ENCODE data around the gene LMAN2.
"Not testable (repeated sequence)": the region's sequence is repeated elsewhere in the genome, so short reads cannot be mapped to it uniquely, and the experiment has no call there.

Gene LMAN2

DNA sequence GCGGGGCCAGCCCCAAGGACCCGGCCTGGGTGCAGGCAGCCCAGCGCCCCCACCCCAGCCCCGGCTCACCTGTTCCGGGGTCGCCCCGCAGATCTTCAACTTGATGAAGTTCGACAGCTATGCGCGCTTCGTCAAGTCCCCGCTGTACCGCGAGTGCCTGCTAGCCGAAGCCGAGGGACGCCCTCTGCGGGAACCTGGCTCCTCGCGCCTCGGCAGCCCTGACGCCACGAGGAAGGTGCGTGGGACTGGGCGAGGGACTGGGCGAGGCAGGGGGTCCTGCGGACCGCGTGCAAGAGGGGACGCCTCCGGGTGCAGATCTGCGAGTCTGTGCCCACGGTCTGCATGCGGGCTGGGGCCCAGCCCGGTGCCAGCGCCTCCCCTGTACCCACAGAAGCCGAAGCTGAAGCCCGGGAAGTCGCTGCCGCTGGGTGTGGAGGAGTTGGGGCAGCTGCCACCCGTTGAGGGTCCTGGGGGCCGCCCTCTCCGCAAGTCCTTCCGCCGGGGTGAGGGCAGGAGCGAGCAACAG is 15.9 kb upstream of the LMAN2 start:
- peak overlapping the region; percentile 12 to 37 (median 24) for H3K4me3 ChIP-seq

DNA sequence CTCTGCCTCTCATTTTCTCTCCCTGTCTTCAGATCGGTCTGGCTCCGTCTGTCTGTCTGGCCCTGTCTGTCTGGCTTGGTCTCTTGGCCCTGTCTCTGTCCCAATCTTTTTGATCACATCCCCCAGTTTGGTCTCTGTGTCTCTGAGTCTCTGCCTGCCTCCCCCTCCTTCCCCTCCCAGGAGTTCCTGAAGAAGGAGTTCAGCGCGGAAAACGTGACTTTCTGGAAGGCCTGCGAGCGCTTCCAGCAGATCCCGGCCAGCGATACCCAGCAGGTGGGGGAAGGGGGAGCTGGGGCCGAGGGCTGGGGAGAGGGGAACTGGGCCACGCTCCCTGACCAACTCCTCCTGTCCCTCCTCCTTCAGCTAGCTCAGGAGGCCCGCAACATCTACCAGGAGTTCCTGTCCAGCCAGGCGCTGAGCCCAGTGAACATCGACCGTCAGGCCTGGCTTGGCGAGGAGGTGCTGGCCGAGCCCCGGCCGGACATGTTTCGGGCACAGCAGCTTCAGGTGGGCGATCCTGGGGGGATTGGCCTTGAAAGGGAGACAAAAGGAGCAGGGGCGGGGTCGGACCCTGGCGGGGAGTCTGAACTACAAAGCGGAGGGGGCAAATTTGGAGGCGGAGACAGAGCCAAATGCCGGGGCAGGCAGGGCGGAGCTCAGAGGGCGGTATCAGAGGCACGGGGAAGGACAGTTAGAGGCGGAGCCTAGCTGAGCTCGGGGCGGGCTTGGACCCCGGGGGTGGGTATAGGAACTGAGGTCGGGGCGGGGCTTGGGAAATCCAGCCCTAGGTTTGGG is 15.3 kb upstream of the LMAN2 start:
- peak overlapping the region in 17 of 21 experiments; percentile 28 to 86 (median 70) for H3K27ac ChIP-seq
- peak overlapping the region; percentile 12 to 37 (median 24) for H3K4me3 ChIP-seq

More for the DNA sequence above, 15.9 kb upstream of the LMAN2 start:
- H3K27ac ChIP-seq: peak overlapping the region in 7 of 21 experiments; percentile 32 to 86 (median 82)

GRCh38 chr5:177365845-177366527 is 14.5 kb upstream of the LMAN2 start:
- H3K27ac ChIP-seq: peak overlapping the region in 16 of 21 experiments; percentile 32 to 86 (median 70)
- no peak overlapping the region for H3K4me3 ChIP-seq

DNA sequence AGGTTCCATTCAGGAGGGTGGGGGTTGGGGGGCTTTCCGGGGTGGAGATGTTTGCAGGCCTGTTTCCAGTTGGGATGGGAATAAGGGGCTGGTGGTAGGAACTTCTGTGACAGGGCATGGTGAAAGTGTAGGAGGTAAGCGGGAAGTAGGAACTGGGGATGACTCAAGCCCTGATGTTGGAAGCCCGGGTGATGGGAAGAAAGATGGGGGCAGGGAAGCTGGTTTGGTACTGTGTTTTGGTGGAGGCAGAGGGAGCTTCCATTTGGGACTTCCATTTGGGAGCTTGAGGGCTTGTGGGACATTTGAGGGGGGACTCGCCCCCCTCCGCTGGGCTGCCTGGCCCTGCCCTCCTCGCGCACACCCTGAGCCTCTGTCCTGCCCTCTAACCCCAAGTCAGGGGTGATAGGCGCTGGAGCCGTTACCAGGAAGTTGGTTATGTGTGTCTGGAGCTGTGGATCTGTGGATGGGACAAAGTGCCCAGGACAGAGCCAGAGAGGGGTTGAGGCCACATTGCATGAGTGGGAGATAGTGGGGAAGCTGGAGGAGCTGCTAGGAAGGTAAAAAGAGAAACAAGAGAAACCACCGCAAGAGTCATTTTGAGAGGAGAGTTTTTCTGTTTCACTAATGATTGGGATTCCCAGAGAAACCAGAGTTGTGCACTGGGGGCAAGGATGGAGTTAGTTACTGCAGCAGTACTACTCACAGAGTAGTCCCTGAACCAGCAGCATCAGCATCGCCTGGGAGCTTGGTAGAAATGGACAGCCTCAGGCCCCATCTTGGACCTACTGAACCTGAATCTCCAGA is 12.9 kb upstream of the LMAN2 start:
- peak overlapping the region in 2 of 21 experiments; percentile 25 to 50 for H3K27ac ChIP-seq
- H3K4me3 ChIP-seq: no peak overlapping the region

GRCh38 chr5:177363565-177363964 is 12.1 kb upstream of the LMAN2 start:
- H3K4me3 ChIP-seq: peak overlapping the region in 4 of 7 experiments; percentile 20 to 48 (median 36)
- peak overlapping the region in 8 of 21 experiments; percentile 34 to 86 (median 65) for H3K27ac ChIP-seq

DNA sequence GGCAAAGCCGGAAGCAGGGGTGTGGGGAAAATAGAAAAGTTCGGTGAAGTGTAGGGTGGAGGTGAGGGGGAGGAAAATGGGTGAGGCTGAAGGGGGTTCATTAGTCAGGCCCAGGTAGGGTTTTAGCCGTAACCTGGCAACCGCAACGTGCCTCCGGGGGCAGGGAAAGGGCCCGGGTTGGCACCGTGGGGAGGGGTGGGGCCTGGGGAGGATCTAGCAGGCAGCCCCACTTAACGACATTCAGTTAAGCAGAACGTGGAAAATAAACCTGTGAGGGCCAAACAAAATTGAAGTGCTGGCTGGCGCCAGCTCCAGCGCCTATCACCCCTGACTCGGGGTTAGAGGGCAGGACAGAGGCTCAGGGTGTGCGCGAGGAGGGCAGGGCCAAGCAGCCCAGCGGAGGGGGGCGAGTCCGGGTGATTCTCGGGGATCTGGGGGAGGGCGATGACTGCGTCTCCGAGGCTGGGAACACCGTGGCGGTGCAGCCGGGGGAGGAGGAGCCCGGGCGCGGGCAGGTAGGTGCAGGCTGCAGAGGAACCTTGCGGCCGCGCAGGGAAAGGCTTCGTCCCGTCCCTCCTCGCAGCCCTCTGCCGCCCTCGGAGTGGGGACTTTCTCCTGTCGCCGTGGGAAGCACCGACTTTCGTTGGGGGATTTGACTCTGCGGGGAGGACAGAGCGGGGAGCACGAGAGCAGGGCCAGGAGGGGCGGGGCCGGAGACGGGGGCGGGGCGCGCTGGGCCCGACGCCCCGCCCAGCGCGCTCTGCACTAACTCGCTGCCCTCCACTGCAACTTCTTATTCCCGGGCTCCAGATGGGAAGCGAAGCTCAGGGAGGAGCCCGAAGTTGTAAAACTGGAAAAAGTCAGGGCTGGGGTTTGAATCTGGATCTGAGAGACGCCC is 11.4 kb upstream of the LMAN2 start:
- Histone ChIP-seq H3K27ac (peak overlapping the region in 20 of 21 experiments; percentile 12 to 86 (median 66)), H3K4me3 (peak overlapping the region; percentile 20 to 48 (median 34))

DNA sequence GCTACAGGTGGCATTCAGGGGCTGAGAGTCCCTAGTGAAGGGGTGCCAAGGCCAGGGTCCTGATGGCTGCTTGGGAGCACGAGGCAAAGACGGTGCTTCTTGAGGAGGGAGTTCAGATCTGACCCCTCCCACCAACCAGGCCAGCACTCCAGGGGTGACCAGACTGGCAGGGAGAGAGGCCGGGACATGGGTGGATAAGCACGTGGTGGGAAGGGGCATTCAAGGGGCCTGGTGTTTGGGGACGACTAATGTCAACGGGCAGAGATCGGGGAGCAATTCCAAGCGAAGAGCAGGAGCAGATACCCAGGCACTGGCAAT is 10.8 kb upstream of the LMAN2 start:
- H3K4me3 ChIP-seq: peak overlapping the region in 2 of 7 experiments; percentile 44 to 48
- peak overlapping the region in 16 of 21 experiments; percentile 17 to 86 (median 68) for H3K27ac ChIP-seq

DNA sequence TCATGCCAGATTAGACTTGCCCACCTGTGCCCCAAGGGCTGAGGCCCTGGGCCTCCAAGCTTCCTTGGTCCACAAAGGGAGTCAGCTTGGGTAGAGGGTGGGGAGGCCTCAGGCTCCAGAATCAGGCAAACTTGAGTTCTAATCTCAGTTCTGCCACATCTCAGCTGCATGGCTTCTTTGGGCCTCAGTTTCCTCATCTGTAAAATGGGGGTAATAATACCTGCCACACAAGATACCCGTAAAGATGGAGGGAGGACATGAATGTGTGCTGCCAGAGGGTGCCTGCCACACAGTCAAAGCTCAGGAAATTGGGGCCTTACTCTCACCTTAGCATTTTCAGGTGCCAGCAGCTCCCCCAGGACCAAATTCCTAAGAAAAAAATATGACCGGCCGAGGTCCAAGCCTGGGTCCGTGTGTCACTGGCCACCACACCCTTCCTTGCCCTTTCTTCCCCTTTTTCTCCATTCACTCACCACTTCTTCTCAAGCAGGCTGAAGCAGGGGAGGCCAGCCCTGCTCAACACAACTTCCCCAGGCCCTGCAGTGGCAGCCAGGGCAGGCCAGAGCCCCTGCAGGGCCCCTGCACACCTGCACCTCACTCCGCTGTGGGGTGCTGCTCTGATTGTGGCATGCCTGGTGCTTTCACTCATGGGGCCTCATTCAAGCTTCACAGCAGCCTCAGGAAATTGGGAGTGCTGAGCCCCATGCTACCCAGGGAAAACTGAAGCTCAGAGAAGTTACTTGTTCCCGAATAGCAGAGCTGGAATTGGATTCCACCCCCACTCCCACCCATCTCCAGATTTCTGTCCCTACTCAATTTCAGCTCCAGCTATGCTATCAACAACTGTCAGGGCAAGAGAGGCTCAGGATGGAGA is 10.2 kb upstream of the LMAN2 start:
- Histone ChIP-seq H3K4me3 (no peak overlapping the region), H3K27ac (peak overlapping the region in 16 of 21 experiments; percentile 17 to 86 (median 68))

DNA sequence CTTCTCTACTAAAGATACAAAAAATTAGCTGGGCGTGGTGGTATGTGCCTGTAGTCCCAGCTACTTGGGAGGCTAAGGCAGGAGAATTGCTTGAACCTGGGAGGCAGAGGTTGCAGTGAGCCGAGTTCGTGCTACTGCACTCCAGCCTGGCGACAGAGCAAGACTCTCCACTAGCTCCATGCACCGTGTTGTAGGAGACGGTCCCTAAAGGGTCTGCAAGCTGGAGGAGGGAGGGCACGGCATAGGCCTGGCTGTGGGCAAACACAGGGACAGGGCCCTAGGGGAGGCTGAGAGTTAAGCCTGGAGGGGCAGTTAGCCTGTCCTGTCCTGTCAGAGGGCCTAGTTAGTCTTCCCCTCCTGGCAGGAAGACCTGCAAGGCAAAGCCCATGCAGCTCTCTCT is 9.3 kb upstream of the LMAN2 start:
- H3K27ac ChIP-seq: peak overlapping the region in 1 of 21 experiments; percentile 18
- not testable (repeated sequence) for H3K4me3 ChIP-seq

DNA sequence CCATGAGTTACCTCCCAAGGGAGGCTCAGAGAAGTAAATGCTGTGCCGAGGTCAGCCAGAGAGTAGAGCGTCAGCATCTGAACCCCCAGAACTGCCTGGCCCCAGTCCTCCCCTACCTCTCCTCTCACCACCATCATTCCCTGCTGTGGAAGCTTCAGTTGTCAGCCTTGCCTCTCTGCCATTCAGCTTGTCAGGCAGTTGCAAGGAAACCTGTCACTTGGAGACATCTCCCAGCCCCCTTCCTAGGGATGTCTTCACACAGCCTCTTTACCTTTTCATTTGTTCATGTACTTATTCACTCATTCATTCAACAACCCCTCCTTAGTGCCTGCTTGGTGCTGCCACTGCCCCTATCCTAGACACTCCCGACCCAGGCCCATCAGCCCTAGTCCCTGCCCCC is 8.4 kb upstream of the LMAN2 start:
- no peak overlapping the region for H3K27ac ChIP-seq

DNA sequence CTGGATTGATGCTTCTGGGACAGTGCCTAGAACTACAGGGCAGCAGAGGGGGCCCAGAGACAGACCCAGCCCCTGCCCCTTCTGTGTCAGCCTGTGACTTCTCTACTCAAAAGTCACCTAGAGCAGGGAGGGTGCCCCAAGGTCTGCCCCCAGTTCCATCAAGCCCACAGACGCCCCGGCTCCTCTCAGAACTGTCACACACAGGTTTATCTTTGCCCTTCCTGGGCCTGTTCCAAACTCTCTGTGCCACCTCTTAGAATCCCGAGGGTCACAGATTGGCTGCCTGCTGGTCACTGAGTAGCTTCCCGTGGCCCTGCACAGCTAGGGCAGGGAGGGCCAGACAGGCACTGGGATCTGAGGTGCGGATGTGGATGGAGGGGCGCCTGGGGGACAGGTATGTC is 8.0 kb upstream of the LMAN2 start:
- peak overlapping the region in 3 of 21 experiments; percentile 81 to 96 (median 81) for H3K27ac ChIP-seq
- peak overlapping the region in 1 of 7 experiments; percentile 55 for H3K4me3 ChIP-seq

More for the DNA sequence above, 8.4 kb upstream of the LMAN2 start:
- H3K4me3 ChIP-seq: no peak overlapping the region

- Histone ChIP-seq H3K27ac (peak overlapping the region in 20 of 21 experiments; percentile 36 to 97 (median 81)), H3K4me3 (peak overlapping the region; percentile 39 to 55 (median 43))
Observed at GRCh38 chr5:177358370-177358819, 6.9 kb upstream of the LMAN2 start.

GRCh38 chr5:177357459-177358351 is 6.2 kb upstream of the LMAN2 start, which contains the start of gene RGS14:
Gene RGS14, plus strand, starts transcription at chr5:177357924. Its CDS starts 101 bp downstream, at chr5:177358025.
- Histone ChIP-seq H3K27ac (peak within 1 kb of the TSS in 20 of 21 experiments; percentile 36 to 97 (median 81)), H3K4me3 (peak within 1 kb of the TSS; percentile 39 to 55 (median 43))

DNA sequence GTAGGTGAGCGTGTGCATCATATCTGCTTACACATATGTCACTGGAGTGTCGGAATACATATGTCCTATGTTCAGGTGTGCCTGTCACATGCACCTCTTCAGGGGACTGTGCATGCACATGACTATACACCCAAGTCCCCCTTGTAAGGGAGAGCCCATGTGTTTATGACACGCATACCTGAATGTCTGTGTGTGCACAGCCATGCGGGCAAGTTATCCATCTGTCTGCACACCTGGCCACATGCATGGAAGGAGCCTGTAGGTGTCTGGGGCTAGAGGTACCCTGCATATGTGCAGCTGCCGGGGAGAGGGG is 5.6 kb upstream of the LMAN2 start:
- no peak overlapping the region for H3K4me3 ChIP-seq
- peak overlapping the region in 13 of 21 experiments; percentile 6 to 97 (median 81) for H3K27ac ChIP-seq

DNA sequence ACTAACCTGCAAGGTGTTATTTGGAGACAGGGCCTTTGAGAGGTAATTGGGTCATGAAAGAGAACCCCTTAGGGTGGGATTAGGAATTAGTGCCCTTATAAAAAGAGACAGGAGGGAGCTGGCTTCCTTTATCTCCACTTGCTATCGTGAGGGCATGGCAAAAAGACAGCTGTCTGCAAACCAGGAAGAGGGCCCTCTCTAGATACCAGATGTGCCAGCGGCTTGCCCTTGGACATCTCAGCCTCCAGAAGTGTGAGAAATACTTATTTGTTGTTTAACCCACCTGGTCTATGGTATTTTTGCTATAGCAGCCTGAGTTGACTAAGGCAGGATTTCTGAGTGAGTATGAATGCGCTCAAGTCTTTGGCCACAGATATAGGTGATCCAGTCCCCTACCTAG is 5.3 kb upstream of the LMAN2 start:
- Histone ChIP-seq H3K4me3 (no peak overlapping the region), H3K27ac (peak overlapping the region in 7 of 21 experiments; percentile 8 to 97 (median 88))

- no peak overlapping the region for H3K27ac ChIP-seq
- H3K4me3 ChIP-seq: no peak overlapping the region
Observed at GRCh38 chr5:177355868-177356168, 4.3 kb upstream of the LMAN2 start.

Measured in skin epidermis (tissue), 12 donors.